K562 (cell line): ENCODE measurements around the gene MEF2B. TPM values are rescaled to one million over a fixed set of nuclear protein-coding genes. Genes with fewer than 3 reads are reported as not detected.

ENCODE experiments used
- CBFA2T2 ChIP-seq: fragments of 450-650 bp; conservative IDR thresholded peaks from 2 replicates; pipeline ENCODE4 v1.6.1; 2017; ENCODE audit warnings: mild to moderate bottlenecking
- CEBPB ChIP-seq: fragments of 450-650 bp; IDR thresholded peaks from 2 replicates; pipeline ENCODE4 v1.6.1; 2016; ENCODE audit warnings: missing genetic modification characterization, missing compliant biosample characterization
- CXXC5 ChIP-seq: fragments of 250-450 bp; sonication (Bioruptor Pico); IDR thresholded peaks from 2 replicates; pipeline ENCODE4 v1.8.0; 2022; ENCODE audit warnings: inconsistent platforms, mild to moderate bottlenecking, moderate library complexity
- FUS ChIP-seq: fragments of 200-400 bp; formaldehyde crosslinking; optimal IDR thresholded peaks from 2 replicates; pipeline ENCODE3; 2017; ENCODE audit warnings: low read depth, low read length
- JUNB ChIP-seq: fragments of 450-650 bp; formaldehyde crosslinking; conservative IDR thresholded peaks from 2 replicates; pipeline ENCODE4 v1.4.0; 2020; ENCODE audit warnings: mild to moderate bottlenecking
- JUND ChIP-seq, 2 experiments: IDR thresholded peaks; 2 replicates in 1 of 2; 3 replicates in 1 of 2; pipeline ENCODE4 v1.6.1; 2011; ENCODE audit warnings: borderline replicate concordance in 2 of 2, low read depth in 2 of 2, low read length in 2 of 2, improper control_type of control experiment in 1 of 2, missing biosample characterization in 1 of 2, missing genetic modification characterization in 1 of 2, missing genetic modification reagents in 1 of 2
- NCOA2 ChIP-seq, 2 experiments: fragments of 450-650 bp; IDR thresholded peaks; 2 replicates each; pipeline ENCODE4 v1.6.1; 2018; ENCODE audit warnings: mild to moderate bottlenecking in 2 of 2, moderate library complexity in 1 of 2; ENCODE audit not compliant: partially characterized antibody in 2 of 2
- NCOR1 ChIP-seq: fragments of 450-650 bp; IDR thresholded peaks from 2 replicates; pipeline ENCODE4 v1.6.1; 2016; ENCODE audit warnings: mild to moderate bottlenecking, moderate library complexity
- PURB ChIP-seq: sonication (generic); formaldehyde crosslinking; IDR thresholded peaks from 2 replicates; pipeline ENCODE4 v1.9.0; 2021; ENCODE audit warnings: low read depth, mild to moderate bottlenecking, missing genetic modification reagents
- RBM22 ChIP-seq: fragments of 200-400 bp; formaldehyde crosslinking; IDR thresholded peaks from 2 replicates; pipeline ENCODE4 v1.6.1; 2018; ENCODE audit warnings: low read length, low read depth; ENCODE audit not compliant: poor library complexity, severe bottlenecking
- SMC3 ChIP-seq: conservative IDR thresholded peaks from 2 replicates; pipeline ENCODE4 v1.6.1; 2011; ENCODE audit warnings: low read depth, low read length, improper control_type of control experiment; ENCODE audit not compliant: insufficient read depth
- SRSF9 ChIP-seq: fragments of 200-400 bp; formaldehyde crosslinking; IDR thresholded peaks from 2 replicates; pipeline ENCODE4 v1.6.1; 2017; ENCODE audit warnings: low read depth, low read length, borderline replicate concordance
- STAG1 ChIP-seq: sonication (generic); formaldehyde crosslinking; IDR thresholded peaks from 2 replicates; pipeline ENCODE4 v1.5.0; 2020; ENCODE audit warnings: missing genetic modification reagents, borderline replicate concordance
- THAP12 ChIP-seq: fragments of 250-450 bp; sonication (Bioruptor Pico); IDR thresholded peaks from 2 replicates; pipeline ENCODE4 v1.9.0; 2021; ENCODE audit warnings: mild to moderate bottlenecking, inconsistent platforms
- VEZF1 ChIP-seq: fragments of 200-800 bp; sonication (Bioruptor generic); IDR thresholded peaks from 2 replicates; pipeline ENCODE4 v1.6.1; 2017; ENCODE audit warnings: missing genetic modification characterization, missing compliant biosample characterization
- WHSC1 ChIP-seq: IDR thresholded peaks from one replicate; pipeline ENCODE4 v1.6.1; 2012; ENCODE audit warnings: low read length, control low read depth, inconsistent platforms
- ZBTB7A ChIP-seq: IDR thresholded peaks from 2 replicates; pipeline ENCODE4 v1.6.1; 2011; ENCODE audit warnings: low read depth, mild to moderate bottlenecking, low read length, moderate library complexity, borderline replicate concordance; ENCODE audit not compliant: control insufficient read depth
- ZC3H11A ChIP-seq: IDR thresholded peaks from 2 replicates; pipeline ENCODE4 v1.6.1; 2012; ENCODE audit warnings: low read depth, low read length, improper control_type of control experiment
- ZNF124 ChIP-seq: sonication (generic); formaldehyde crosslinking; IDR thresholded peaks from 2 replicates; pipeline ENCODE4 v1.8.1; 2022; ENCODE audit warnings: missing genetic modification reagents
- ZNF224 ChIP-seq: sonication (generic); formaldehyde crosslinking; IDR thresholded peaks from 2 replicates; pipeline ENCODE4 v1.8.0; 2022; ENCODE audit warnings: mild to moderate bottlenecking, missing genetic modification reagents
- ZNF3 ChIP-seq: fragments of 250-450 bp; sonication (Bioruptor Pico); IDR thresholded peaks from 2 replicates; pipeline ENCODE4 v1.5.0; 2021; ENCODE audit warnings: mild to moderate bottlenecking, moderate library complexity
- ZNF512 ChIP-seq: IDR thresholded peaks from 2 replicates; pipeline ENCODE4 v1.6.1; 2016; ENCODE audit warnings: missing genetic modification characterization, missing compliant biosample characterization
- ZNF778 ChIP-seq: fragments of 450-650 bp; formaldehyde crosslinking; IDR thresholded peaks from 2 replicates; pipeline ENCODE4 v1.4.0; 2020; ENCODE audit warnings: mild to moderate bottlenecking, moderate library complexity
- polyA plus RNA-seq, 8 experiments: library from polyadenylated mRNA; depleted of rRNA in 4 of 8; stranded (reverse) in 5 of 8; unstranded in 3 of 8; fragments of >200 nt; fragmentation: Nextera tagmentation in 2 of 8; fragmentation: Illumina TruSeq in 1 of 8; extraction: Ambion mirVana in 2 of 8; extraction: Trizol in 1 of 8; gene quantifications; 2 replicates each; pipeline versions ENCODE4 v1.2.1 to v1.2.3, GENCODE V29; 2011 to 2014; ENCODE audit warnings: inconsistent platforms in 1 of 8, missing spikeins in 1 of 8
- total RNA-seq, 7 experiments: library from RNA; depleted of rRNA in 6 of 7; stranded (reverse); fragments of >200 nt in 6 of 7; fragmentation: Illumina TruSeq in 2 of 7; extraction: Trizol in 2 of 7; gene quantifications; 2 replicates each; pipeline versions ENCODE4 v1.2.1 to v1.2.3, GENCODE V29; 2011 to 2021; ENCODE audit warnings: low replicate concordance in 1 of 7

Gene MEF2B
- total and polyA plus RNA-seq, 9 of the 15 experiments (the other 6 are each of a cell fraction or from before 2014, with no cell fraction given) = 0.14 to 1.9 (median 0.71) TPM; not detected in 3

GRCh38 chr19:19113040-19113626 lies 56.9 kb downstream of the MEF2B start (continued):
- no peak for TF ChIP-seq ZNF124
- no peak for TF ChIP-seq CXXC5 (CRISPR knock-in tag)
- no peak for TF ChIP-seq ZNF224 (CRISPR knock-in tag)
- TF ChIP-seq RBM22 = peak; percentile 71
- TF ChIP-seq PURB (CRISPR knock-in tag) = no peak
- peak; percentile 43; the same call in 1 of the 2 replicates for TF ChIP-seq VEZF1 (CRISPR knock-in tag)
- TF ChIP-seq FUS = no peak
- TF ChIP-seq WHSC1 = no peak
- TF ChIP-seq STAG1 (CRISPR knock-in tag) = no peak
- no peak for TF ChIP-seq JUNB (CRISPR knock-in tag)
- no peak for TF ChIP-seq ZNF512
- peak; percentile 43; the same call in 1 of the 2 replicates for TF ChIP-seq SMC3
- no peak for TF ChIP-seq ZNF3 (CRISPR knock-in tag)
- no peak for TF ChIP-seq ZNF778
- TF ChIP-seq SRSF9 = no peak
- no peak for TF ChIP-seq THAP12 (CRISPR knock-in tag)
- TF ChIP-seq JUND (IDR thresholded peaks at IDR 0.05; ENCODE audit: borderline replicate concordance, low read depth, low read length) = no peak
- no peak for TF ChIP-seq JUND (tag; IDR thresholded peaks at IDR 0.05; ENCODE audit: borderline replicate concordance, low read depth, low read length)
- no peak for TF ChIP-seq NCOR1
- no peak for TF ChIP-seq CEBPB (tag)
- TF ChIP-seq CBFA2T2 = no peak
- no peak for TF ChIP-seq NCOA2 (IDR thresholded peaks at IDR 0.05; ENCODE audit: partially characterized antibody in 2 of 2)
- no peak for TF ChIP-seq ZC3H11A
- 0 out of 2 replicates have a peak, but pooled peaks have one; percentile 24 for TF ChIP-seq ZBTB7A
